PC-9 (cell line): Measurements from ENCODE around the gene GGCX.

Experiments
- EZH2 ChIP-seq: fragments of 200-600 bp; sonication (generic); IDR thresholded peaks from 2 replicates; pipeline ENCODE4 v1.8.0; 2017; ENCODE audit warnings: antibody characterized with exemption, low read depth
- TF ChIP-seq, protein P1 (sequence below): fragments of 200-600 bp; sonication (generic); conservative IDR thresholded peaks from 2 replicates; pipeline ENCODE4 v1.6.1; 2017; ENCODE audit warnings: mixed run types, antibody characterized with exemption, mild to moderate bottlenecking, moderate library complexity

DNA sequence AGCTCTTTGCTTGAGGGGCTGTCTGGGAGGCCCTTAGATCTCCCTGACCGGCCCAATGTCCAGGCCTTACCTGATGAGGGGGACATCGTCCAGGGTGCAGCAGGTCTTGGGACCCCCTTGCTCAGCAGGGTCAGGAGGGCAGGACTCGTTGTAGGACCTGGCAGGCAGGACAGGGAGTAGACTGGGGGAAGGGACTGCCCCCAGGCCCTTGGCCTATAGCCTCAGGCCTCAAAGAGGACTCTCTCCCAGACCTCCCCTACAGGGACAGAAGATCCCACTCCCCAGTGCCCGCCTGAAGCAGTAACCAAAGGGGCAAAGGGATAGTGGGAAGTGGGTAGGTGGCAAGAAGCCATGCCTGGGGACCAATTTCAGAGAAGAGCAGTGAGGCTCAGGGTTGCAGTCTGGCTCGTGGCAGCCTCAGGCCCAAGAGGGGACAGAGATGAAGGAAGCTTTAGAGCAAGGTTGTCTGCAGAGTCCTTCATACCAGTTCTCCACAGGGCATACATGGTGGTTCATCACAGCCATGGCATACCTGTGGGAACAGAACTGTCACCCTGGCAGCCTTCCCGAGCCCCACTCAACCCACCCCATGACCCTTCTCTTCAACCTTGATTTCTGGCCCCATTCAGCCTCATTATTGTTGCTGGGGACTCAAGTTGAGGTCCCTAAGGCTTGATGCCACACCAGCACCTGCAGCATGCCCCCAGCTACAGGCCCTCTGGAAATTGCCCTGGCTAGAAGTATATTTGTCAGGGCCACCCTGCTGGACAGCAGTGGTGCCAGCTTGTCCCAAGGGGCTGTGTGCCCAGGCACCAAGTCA lies 39.9 kb upstream of the GGCX start:
- TF ChIP-seq, protein P1, sequence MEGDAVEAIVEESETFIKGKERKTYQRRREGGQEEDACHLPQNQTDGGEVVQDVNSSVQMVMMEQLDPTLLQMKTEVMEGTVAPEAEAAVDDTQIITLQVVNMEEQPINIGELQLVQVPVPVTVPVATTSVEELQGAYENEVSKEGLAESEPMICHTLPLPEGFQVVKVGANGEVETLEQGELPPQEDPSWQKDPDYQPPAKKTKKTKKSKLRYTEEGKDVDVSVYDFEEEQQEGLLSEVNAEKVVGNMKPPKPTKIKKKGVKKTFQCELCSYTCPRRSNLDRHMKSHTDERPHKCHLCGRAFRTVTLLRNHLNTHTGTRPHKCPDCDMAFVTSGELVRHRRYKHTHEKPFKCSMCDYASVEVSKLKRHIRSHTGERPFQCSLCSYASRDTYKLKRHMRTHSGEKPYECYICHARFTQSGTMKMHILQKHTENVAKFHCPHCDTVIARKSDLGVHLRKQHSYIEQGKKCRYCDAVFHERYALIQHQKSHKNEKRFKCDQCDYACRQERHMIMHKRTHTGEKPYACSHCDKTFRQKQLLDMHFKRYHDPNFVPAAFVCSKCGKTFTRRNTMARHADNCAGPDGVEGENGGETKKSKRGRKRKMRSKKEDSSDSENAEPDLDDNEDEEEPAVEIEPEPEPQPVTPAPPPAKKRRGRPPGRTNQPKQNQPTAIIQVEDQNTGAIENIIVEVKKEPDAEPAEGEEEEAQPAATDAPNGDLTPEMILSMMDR = no peak
- TF ChIP-seq EZH2 = no peak
